Measurements from ENCODE around the gene IL17B.
"Not testable (repeated sequence)": the region's sequence is repeated elsewhere in the genome, so short reads cannot be mapped to it uniquely, and the experiment has no call there.

The IL17B gene

DNA sequence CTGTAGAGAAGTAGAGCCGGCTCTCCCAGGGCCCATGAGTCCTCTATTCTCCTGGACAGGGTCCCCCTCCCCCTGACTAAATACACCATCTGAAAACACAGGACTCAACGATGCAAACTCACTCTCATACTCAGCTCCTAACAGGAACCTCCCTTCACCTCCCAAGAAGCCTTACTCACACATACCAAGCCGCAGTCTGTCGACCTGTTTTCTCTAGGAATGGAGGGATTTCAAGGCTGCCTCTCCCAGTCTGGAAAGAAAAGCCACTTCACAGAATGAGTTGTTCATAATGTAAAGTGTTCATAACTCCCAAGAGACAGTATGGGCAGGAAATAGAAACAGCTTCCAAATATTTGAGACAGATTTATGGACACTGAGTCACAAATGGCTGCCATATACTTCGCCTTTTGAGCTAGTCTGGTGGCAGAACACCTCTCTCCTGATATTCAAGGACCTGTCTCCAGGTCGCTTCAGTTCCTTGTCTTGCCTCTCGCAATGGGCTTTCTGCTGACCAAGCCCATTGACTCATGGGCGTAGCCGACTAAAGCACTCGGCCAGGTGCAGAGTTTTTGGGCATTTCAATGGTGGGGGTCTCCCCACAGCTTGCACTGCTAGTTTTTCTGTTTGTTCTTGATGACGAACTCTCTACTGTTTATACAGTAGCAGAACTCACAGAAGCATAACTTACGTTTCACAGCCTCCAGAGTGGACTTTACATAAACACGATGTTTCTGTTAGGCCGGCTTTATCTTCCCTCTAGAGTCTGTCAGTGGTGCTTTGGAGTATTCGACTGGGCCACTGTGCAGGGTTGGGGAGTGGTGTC is 25.0 kb upstream of the IL17B start:
- in situ Hi-C loops (cut with MboI; ENCODE audit: low sequenced_read_pairs) = no loop called here

DNA sequence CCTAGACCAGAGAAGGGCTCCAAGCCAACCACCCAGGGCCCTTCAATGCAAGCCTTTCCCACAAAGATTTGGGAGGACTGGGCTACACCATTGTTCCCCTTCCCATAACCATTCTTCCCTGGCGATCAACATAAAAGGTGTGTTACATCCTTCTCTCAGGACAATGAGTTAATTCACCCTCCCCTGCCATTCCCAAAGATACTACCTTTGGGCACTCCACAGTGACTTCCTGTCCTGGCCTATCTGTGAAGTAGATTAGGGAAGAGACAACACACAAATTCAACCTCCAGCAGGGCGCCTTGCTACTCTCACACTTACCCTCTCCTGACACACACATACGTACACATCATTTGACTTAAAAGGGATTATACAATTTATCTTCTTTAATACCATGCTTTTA is 23.2 kb upstream of the IL17B start:
- in situ Hi-C loops (cut with MboI; ENCODE audit: low sequenced_read_pairs) = no loop called here

DNA sequence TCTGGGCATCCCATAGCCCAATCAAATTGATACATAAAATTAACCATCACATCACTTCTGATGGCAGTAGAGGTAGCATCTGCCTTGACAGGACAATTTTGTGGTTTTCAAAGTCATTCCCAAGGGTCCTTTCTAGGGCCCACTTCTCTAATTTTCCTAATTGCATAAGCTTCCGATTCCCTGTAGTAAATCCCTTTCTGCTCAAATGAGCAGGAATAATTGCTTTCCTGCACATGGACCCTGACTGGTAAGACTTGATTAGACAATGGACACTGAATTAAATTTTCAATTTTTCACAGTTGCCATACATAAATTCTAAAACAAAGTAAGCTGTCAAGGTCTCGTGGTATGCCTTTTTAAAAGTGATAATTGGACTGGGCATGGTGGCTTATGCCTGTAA is 22.0 kb upstream of the IL17B start:
- in situ Hi-C loops (cut with MboI; ENCODE audit: low sequenced_read_pairs) = no loop called here

DNA sequence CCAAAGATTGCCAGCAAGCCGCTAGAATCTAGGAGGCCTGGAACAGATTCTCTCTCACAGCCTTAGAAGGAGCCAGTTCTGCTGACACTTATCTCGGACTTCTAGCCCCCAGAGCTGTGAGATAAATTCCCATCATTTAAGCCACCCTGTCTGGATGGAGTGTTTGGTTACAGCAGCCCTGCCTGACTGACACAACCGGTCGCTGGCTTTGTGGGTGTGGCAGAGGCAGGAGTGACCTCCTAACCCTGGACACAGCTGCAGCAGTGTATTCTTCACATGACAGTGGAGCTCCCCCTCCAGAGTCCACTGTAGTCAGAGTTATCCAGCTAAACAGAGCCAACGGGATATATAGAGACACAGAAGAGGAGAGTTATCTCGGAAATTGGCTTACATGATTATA is 21.2 kb upstream of the IL17B start:
- in situ Hi-C loops (cut with MboI; ENCODE audit: low sequenced_read_pairs) = no loop called here

DNA sequence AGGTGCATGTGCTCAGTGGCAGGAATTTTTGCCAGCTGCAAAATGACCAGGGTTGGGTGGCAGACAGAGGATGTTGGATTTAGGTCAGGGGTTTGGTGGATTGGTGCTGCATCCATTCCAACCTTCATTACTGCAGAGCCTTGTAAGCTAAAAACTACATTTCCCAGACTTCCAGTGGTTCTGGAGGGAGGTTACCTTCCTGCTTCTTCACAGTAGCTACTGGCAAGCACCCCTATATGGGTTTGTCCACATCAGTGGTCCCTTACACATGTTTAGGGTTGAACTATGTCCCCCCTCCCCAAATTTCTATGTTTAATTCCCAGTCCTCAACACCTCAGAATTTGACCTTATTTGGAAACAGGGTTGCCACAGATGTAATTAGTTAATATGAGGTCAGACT is 20.7 kb upstream of the IL17B start:
- in situ Hi-C loops (cut with MboI; ENCODE audit: low sequenced_read_pairs) = no loop called here

DNA sequence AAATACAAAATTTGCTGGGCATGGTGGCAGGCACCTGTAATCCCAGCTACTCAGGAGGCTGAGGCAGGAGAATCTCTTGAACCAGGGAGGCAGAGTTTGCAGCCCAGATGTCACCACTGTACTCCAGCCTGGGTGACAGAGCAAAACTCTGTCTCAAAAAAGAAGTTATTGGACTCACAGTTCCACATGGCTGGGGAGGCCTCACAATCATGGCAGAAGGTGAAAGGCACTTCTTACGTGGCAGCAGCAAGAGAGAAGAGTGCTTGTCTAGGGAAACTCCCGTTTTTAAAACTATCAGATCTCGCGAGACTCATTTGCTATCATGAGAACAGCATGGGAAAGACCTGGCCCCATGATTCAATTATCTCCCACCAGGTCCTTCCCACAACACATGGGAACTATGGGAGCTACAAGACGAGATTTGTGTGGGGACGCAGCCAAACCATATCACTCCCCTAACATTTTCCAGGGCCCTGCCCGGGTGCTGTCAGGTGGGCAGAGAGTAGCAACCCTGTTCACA is 19.7 kb upstream of the IL17B start:
- in situ Hi-C loops (cut with MboI; ENCODE audit: low sequenced_read_pairs) = not testable (repeated sequence)

DNA sequence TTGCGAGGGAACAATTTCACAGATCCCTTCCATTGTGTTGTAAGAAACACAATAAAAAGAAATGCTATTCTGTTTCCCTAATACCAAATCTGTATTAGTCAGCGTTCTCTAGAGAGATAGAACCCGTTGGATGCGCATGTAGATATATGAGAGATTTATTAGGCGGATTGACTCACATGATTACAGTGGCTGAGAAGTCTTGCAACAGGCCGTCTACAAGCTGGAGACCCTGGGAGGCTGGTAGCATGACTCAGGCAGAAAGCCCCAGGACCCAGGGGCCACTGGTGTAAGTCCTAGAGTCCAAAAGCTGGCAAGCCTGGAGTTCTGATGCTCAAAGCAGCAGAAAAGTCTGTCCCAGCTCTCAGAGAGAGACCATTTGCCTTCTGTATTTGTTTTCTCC is 18.4 kb upstream of the IL17B start:
- in situ Hi-C loops (cut with MboI; ENCODE audit: low sequenced_read_pairs) = no loop called here

DNA sequence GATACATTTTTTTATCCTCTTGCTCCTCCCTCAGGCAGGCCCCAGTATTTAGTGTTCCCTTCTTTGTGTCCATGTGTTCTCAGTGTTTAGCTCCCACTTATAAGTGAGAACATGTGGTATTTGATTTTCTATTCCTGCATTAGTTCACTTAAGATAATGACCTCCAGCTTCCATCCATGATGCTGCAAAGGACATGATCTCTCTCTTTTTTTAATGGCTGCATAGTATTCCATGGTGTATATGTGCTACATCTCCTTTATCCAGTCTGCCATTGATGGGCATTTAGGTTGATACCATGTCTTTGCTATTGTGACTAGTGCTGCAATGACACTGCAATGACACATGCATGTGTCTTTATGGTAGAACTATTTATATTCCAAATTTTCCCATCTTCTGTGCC is 15.9 kb upstream of the IL17B start:
- in situ Hi-C loops (cut with MboI; ENCODE audit: low sequenced_read_pairs) = not testable (repeated sequence)

DNA sequence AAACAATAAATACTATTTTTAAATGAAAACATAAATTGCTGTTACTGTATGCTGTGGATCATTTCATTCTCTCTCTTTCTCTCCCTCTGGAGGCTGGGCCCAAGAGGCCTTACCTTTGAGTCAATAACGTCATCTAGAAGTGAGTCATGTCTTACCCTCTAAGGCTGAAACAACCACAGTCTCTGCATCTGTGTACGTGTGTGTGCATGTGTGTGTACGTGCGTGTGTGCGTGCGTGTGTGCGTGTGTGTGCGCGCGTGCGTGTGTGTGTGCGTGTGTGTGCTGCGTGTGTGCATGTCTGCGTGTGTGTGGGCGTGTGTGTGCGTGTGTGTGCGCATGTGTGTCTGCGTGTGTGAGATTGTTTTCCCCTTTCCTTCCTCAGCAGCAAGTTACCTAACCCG is 13.6 kb upstream of the IL17B start:
- in situ Hi-C loops (cut with MboI; ENCODE audit: low sequenced_read_pairs) = no loop called here

DNA sequence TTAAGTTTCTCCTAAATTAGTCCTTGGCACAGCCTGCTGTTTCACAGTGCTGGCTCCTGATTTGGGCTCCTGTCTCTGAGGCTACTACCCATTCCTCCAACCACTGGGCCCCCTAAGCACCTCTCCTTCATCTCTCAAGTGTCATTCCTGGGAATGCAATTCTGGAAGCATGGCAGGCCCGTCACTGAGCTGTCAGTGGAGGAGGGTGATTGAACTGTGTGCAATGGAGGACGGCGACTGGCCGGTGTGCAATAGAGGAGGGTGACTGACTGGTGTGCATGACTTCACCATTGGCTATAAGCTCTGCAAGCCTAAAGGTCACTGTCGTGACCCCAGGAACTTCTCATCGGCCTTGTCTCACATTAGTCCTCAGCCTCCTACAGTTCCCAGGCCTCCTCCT is 12.4 kb upstream of the IL17B start:
- in situ Hi-C loops (cut with MboI; ENCODE audit: low sequenced_read_pairs) = no loop called here

DNA sequence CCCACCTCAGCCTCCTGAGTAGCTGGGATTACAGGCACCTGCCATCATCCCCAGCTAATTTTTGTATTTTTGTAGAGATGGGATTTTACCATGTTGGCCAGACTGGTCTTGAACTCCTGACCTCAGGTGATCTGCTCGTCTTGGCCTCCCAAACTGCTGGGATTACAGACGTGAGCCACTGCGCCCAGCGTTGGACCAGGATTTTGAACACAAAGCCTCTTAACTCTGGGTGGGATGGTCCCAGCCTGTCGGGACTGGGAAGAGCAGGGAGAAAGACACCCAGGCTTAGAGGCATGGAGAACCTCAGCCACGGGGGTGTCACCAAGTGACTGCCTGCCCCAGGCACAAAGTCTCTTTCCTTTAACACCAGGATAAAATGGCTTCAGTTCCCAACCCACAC is 12.0 kb upstream of the IL17B start:
- in situ Hi-C loops (cut with MboI; ENCODE audit: low sequenced_read_pairs) = not testable (repeated sequence)

DNA sequence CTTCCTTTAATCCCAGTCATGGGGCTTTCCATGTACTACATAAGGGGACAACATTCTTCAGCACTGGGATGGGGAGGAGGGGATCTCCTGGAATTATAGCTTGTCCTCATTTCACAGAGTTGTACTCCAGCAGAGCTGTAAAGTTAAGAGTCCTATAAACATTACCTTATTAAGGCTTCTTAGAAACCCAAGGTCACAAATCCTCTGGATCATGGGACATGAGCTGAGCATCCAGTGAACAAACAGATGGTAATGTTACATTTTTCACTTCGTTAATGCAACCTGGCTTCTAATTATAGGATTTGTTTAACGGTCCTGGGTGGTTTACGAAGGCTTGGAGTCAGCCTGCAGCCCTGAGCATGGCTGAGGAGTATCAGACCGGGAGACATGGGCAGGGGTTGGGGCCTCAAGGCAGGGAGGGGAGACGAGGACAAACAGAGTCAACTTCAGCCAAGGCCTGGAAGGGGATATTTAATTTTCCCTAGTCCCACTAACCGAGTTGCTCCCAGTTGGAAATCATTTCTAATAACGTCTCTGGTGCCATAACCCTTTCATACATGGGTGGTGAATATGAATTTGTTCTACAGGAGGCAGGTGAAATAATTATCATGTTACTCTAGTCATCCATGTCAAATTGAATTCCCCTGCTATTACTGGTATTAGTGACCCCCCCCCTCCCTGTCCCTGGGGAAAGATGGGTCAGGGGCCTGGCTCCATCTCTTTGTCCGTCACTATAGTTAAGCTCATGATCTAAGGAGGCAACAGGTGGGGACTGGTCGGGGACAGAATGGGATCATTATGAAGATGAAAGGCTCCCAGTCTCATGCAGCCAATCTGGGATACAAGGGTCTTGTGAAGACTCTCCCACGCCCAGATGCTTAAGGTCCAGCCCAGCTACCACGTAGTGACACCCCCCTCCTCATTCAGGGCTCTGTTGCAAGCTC is 10.7 kb upstream of the IL17B start:
- in situ Hi-C loops (cut with MboI; ENCODE audit: low sequenced_read_pairs) = no loop called here

DNA sequence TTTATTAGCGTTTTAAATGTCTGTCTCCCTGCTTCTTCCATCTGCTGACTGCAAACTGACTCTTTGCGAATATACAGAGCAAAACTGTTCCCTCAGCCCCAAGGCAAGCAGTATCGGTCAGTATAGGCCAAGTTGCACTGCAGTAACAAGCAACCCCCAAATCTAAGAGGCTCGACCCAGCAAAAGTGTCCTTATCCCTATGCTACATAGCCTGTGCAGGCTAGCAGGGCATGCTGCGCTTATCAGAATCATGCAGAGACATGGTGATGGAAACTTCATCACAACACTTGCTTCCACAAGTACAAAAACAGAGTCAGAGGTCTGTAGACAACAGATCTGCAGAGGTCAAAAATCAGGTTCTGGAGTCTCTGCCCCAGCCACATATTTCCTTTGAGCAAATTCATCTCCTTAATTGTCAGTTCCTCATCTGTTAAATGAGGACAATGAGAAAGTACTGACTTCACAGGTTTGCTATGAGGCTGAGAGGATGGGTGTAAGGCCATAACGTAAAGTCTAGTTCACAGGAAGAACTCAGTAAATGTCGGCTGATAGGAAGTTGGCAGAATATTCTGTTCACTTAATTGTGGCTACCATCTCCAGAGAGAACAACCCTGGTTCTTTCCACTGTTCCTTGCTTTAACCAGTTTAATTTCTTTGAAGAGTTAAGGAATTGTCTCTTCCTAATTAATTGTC is 9.6 kb upstream of the IL17B start:
- in situ Hi-C loops (cut with MboI; ENCODE audit: low sequenced_read_pairs) = no loop called here

DNA sequence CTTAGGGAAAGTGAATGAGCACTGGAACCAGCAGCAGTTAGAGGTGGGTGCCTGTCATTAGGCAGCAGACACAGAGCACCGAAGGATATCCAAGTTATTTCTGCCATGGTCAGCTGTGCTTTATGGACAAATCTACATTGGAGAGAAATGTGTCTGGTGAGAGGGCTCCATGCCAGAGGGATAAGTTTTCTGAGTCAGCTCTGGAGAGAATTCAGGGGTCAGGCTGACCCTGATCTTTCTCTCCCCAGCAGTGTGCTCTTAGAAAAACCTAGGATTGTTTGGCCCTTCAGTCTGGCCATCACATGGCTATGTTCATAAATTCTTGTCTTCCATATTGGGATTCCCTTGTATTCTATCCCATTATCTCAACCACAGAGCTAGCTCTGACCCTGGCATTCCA is 8.9 kb upstream of the IL17B start:
- in situ Hi-C loops (cut with MboI; ENCODE audit: low sequenced_read_pairs) = no loop called here

DNA sequence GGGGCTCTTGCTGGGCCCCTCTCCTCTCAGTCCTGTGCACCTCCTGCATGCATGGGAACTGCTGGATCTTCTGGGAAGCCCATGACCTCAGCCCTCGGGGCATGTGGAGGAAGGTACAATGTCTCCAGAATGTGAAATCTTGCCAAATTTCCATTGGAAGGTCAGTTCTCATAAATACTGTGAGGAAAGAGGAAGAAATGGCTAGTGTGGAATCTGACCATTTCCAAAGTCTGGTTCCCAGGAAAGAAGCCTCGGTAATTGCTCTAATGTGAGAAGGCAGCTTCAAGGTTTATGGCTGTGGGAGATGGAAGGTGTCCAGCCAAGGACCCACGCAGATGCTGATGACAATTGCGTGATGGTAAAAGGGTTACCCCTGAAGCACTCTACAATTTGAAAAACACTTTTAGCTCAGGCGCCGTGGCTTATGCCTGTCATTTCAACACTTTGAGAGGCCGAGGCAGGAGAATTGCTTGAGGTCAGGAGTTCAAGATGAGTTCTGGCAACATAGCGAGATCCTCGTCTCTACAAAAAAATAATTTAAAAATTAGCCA is 8.1 kb upstream of the IL17B start:
- in situ Hi-C loops (cut with MboI; ENCODE audit: low sequenced_read_pairs) = no loop called here

DNA sequence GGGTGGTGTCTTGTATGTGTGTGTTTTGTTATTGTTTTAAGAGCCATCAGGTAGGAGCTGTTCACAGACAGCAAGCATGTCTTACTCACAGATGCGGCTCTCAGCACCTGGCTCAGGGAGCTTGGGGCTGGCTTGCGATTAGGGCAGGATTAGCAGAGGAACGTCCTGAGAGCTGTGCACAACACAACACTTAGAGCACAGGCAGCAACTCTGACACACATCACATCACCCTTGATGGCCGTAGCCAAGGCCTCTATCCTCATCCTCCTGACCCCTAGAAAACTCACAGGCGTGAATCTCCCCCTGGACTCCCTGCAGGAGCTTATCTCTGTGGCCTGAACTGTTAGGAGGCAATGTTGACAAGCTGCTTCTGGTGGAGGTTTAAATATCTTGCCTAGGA is 7.1 kb upstream of the IL17B start:
- in situ Hi-C loops (cut with MboI; ENCODE audit: low sequenced_read_pairs) = no loop called here

DNA sequence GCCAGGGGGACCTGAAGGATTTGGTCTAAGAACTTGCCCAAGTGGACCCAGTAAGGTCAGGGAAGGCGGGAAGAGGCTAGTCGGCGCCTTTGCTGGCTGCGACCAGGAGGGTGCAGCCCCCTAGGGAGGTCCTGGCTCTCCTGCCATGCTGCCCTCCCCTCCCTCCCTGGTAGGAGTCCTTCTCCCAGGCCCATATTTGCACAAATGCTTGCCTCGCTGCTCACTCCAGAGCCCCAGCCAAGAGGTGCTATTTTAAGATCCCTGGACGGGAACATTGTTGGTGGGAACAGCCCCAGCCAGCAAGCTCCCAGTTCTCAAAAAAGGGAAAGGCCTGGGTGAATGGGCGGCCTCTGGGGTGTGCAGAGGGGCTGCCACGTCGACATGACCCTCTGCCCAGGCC is 4.3 kb upstream of the IL17B start:
- in situ Hi-C loops (cut with MboI; ENCODE audit: low sequenced_read_pairs) = no loop called here

DNA sequence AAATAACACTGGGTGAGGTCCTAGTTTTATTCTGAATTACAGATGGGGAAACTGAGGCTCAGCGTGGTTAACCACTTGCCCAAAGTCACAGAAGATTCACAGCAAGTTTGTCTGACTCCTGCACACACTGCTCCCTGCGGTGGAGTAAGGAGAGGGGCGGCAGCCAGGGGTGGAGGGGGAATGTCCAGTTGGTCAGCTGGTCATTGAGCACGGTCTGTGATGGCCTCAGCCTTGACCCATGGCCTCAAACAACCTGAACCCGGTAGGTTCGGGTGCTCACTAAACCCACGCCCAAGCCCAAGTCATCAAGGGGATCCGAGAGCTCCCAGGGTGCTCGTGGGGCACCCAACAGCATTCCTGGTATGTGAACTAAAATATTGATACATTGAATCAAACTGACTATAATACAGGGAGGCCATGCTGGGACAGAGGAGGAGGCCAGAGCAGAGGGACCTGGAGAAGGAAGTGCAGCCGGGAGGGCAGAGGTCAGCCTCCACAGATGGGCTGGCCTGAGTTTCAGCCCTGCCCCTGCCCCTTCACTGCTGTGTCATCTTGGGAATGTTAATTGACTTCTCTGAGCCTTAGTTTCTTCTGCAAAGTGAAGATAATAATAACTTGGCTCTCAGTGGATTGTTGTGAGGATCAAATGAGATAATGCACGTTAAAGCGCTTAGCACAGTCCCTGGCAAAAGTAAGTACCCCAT is 3.6 kb upstream of the IL17B start:
- in situ Hi-C loops (cut with MboI; ENCODE audit: low sequenced_read_pairs) = no loop called here

DNA sequence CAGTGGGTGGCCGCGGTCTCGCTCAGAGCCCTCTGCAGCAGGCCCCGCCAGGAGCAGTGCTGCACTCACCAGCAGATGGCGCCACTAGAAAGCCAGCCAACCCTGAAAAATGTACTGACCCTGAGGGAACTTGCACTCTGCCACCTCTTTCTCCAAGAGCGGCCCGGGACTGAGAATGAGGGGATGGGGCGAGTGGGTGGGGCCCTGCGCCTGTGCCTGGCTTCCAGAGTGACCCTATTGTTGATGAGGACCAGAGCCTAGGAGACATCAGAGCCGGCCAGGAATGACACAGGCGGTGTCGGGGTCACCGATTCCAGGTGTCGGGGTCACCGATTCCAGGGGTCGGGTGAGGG is 2.9 kb upstream of the IL17B start:
- in situ Hi-C loops (cut with MboI; ENCODE audit: low sequenced_read_pairs) = no loop called here

DNA sequence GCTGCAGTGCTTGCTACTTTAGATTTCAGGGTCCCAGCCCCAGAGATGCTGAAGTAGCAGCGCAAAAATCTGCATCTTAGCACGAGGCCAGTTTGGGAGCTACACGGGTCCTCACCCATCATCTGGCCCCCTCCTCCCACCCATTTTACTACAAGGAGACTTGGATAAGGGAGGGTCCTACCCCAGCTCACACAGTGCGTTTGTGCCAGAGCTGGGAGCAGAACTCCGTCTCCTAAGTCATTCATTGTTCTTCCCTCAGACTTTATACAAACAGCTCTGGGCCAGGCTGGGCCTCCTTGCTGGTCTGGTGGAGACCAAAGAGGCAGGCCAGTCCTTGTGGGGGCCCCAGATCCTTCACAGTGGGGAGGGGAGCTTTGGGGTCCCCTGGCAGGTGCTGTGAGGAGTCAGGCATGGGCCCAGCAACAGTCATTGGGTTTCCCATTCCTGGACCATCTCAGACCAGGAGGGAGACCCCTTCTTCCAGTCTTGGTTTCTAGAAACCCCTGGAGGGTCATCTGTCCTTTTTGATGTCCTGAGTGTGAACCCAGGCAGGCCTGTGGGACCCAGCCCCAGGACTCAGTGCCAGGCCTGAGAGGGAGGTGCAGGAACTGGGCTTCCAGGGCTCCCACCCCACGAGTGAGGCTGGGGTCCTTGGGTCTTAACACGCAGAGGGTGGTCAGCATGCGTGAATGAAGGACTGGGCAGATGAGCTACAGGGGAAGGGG is 2.3 kb upstream of the IL17B start:
- in situ Hi-C loops (cut with MboI; ENCODE audit: low sequenced_read_pairs) = no loop called here

All from HL-60/S4 treated with phorbol 12-myristate 13-acetate at 8.2 ng/mL for 4 days and 3 days (cell line).